ENCODE measurements around the gene KCTD5. TPM values are rescaled to one million over a fixed set of nuclear protein-coding genes. Genes with fewer than 3 reads are reported as not detected.

Gene KCTD5
- total and polyA plus RNA-seq, 2 of the 8 experiments (the other 6 are each of a cell fraction or from before 2014, with no cell fraction given): 26.6 to 31.8 TPM

GRCh38 chr16:2740476-2740875 is 58.2 kb downstream of the KCTD5 start:
- H4K20me1 ChIP-seq (replicated peaks in 1 of 2; ENCODE audit: control insufficient read depth in 1 of 2, insufficient read depth in 2 of 2, low read length in 2 of 2): peaks cover 0 to 1% of the 10 kb centered on the region in 2 experiments
- ChIA-PET CTCF (ENCODE audit: partially characterized antibody) (interaction anchor here (0.6 kb wide), 1 partner anchor 11 kb away, joined by 3 read pairs; no protein-coding TSS in a partner anchor), POLR2A (ENCODE audit: partially characterized antibody) (interaction anchor here (1.3 to 8.0 kb wide), 4 partner anchors 11 to 26 kb away, joined by 3 to 96 read pairs (median 6); partner anchors contain the start of genes PRSS27 and SRRM2)
- no peak overlapping the region for H3K14ac ChIP-seq (ENCODE audit: insufficient read length)
- no peak overlapping the region for H3K56ac ChIP-seq (replicated peaks; ENCODE audit: insufficient read length, low read depth, low read length)
- no peak overlapping the region for H3K18ac ChIP-seq (ENCODE audit: extremely low read depth, low read length)
- no peak overlapping the region for H2BK120ac ChIP-seq (replicated peaks; ENCODE audit: low read depth, low read length)
- H3K36me3 ChIP-seq (ENCODE audit: control insufficient read depth in 2 of 4, insufficient read depth in 4 of 4, low read length in 3 of 4): no peaks in the 10 kb centered on the region
- no peak overlapping the region for H2BK12ac ChIP-seq (ENCODE audit: low read depth, low read length)
- H3K27me3 ChIP-seq (replicated peaks in 1 of 4; ENCODE audit: control insufficient read depth in 3 of 4, extremely low read depth in 1 of 4, insufficient read depth in 3 of 4, low read length in 3 of 4): no peaks in the 10 kb centered on the region
- no peak overlapping the region for H3K23ac ChIP-seq (ENCODE audit: insufficient read length)
- H3K4ac ChIP-seq (replicated peaks; ENCODE audit: insufficient read length, low read depth, low read length): no peak overlapping the region
- H4K8ac ChIP-seq (ENCODE audit: extremely low read depth, insufficient read depth, low read length): peak overlapping the region; percentile 45
- no peak overlapping the region for H3K9ac ChIP-seq (replicated peaks in 1 of 4; ENCODE audit: extremely low read depth in 1 of 4, low read depth in 3 of 4, low read length in 3 of 4)
- H3K23me2 ChIP-seq (ENCODE audit: low read depth, low read length): no peaks in the 10 kb centered on the region
- H2AFZ ChIP-seq (ENCODE audit: low read length): no peak overlapping the region
- DNase-seq (ENCODE audit: low read depth in 1 of 2, low spot score in 2 of 2) (no peak), FAIRE-seq (no peak)
- H2BK5ac ChIP-seq (ENCODE audit: low read depth, low read length): no peak overlapping the region
- H2AK5ac ChIP-seq (ENCODE audit: low read depth, low read length): no peak overlapping the region
- no peak overlapping the region for H2BK20ac ChIP-seq (ENCODE audit: low read length)
- H3K4me1 ChIP-seq (replicated peaks in 1 of 4; ENCODE audit: control insufficient read depth in 3 of 4, insufficient read depth in 4 of 4, low read length in 3 of 4): peaks cover 0 to 3% (median 0%) of the 10 kb centered on the region in 4 experiments; a peak in 4 of 7 replicates
- H4K91ac ChIP-seq (replicated peaks; ENCODE audit: insufficient read length, low read length): no peak overlapping the region
- H3K79me2 ChIP-seq (ENCODE audit: control insufficient read depth in 1 of 2, insufficient read depth in 2 of 2, low read length in 2 of 2): no peaks in the 10 kb centered on the region
- WGBS, 2 experiments (ENCODE audit: extremely low coverage in 1 of 2, insufficient coverage in 1 of 2, insufficient read length in 1 of 2, insufficient replicate concordance in 2 of 2, low coverage in 1 of 2, low lambda C conversion rate in 2 of 2, missing lambda C conversion rate in 1 of 2): 94% methylated on average over 6 of the region's 6 CpGs; no CpG with 5 or more reads in 1 of the 2 experiments
- H2BK15ac ChIP-seq (ENCODE audit: low read length): no peak overlapping the region
- no peak overlapping the region for H3K4me3 ChIP-seq (ENCODE audit: extremely low read depth in 1 of 4, insufficient read depth in 2 of 4, low read depth in 3 of 4, low read length in 4 of 4)
- no peaks in the 10 kb centered on the region for H3K9me3 ChIP-seq (ENCODE audit: insufficient read depth in 2 of 2, low read depth in 1 of 2, low read length in 1 of 2)
- no peak overlapping the region for H3K27ac ChIP-seq (ENCODE audit: low read depth, low read length)
- no peak overlapping the region for H4K5ac ChIP-seq (ENCODE audit: insufficient read length, low read depth, low read length)
- no peaks in the 10 kb centered on the region for H3K79me1 ChIP-seq (ENCODE audit: low read depth, low read length)
- no peak overlapping the region for H3K4me2 ChIP-seq (ENCODE audit: insufficient read depth in 1 of 2, low read depth in 2 of 2, low read length in 2 of 2)
- TF ChIP-seq CBX5 (IDR thresholded peaks at IDR 0.05; ENCODE audit: low read depth, low read length) (no peak), RXRA (IDR thresholded peaks at IDR 0.05; ENCODE audit: insufficient read depth, low read depth, low read length) (no peak), FOSL1 (IDR thresholded peaks at IDR 0.05; ENCODE audit: insufficient read depth, low read depth, low read length) (no peak), SIRT6 (IDR thresholded peaks at IDR 0.05; ENCODE audit: low read length) (no peak), JUND (IDR thresholded peaks at IDR 0.05; ENCODE audit: low read length) (no peak), SIN3A (conservative IDR thresholded peaks at IDR 0.05 in 1 of 2, IDR thresholded peaks at IDR 0.05 in 1 of 2; ENCODE audit: low read depth in 1 of 2, low read length in 2 of 2) (no peak), RFX5 (IDR thresholded peaks at IDR 0.05; ENCODE audit: borderline replicate concordance, low read depth, low read length) (no peak), POU5F1 (IDR thresholded peaks at IDR 0.05; ENCODE audit: low read depth, low read length) (no peak), TEAD4 (IDR thresholded peaks at IDR 0.05; ENCODE audit: low read depth, low read length) (no peak), KDM5A (IDR thresholded peaks at IDR 0.05; ENCODE audit: low read length) (no peak), SRF (IDR thresholded peaks at IDR 0.05; ENCODE audit: low read depth, low read length) (no peak), CREB1 (IDR thresholded peaks at IDR 0.05) (no peak), ASH2L (IDR thresholded peaks at IDR 0.05; ENCODE audit: low read length) (no peak), RBBP5 (IDR thresholded peaks at IDR 0.05; ENCODE audit: borderline replicate concordance, low read depth, low read length) (no peak), NANOG (IDR thresholded peaks at IDR 0.05; ENCODE audit: insufficient read depth, low read depth, low read length, poor library complexity, severe bottlenecking) (no peak)
